NB4 (cell line): Measurements from ENCODE around the gene PCDHGA7.
"Not testable (repeated sequence)": the region's sequence is repeated elsewhere in the genome, so short reads cannot be mapped to it uniquely, and the experiment has no call there.

Experiments
- DNase-seq: peaks from one replicate; pipeline ENCODE4 v3.0.0; 2010; ENCODE audit warnings: low read depth
- H3K4me3 ChIP-seq: one replicate; pipeline ENCODE4 v1.5.1; 2011; ENCODE audit warnings: mild to moderate bottlenecking, low read depth, low read length, moderate library complexity
- MYC ChIP-seq: IDR thresholded peaks from 2 replicates; pipeline ENCODE4 v1.6.1; 2011; ENCODE audit warnings: low read depth, low read length
- POLR2A ChIP-seq: IDR thresholded peaks from 2 replicates; pipeline ENCODE4 v1.6.1; 2011; ENCODE audit warnings: mild to moderate bottlenecking; ENCODE audit not compliant: insufficient read length; ENCODE audit errors: extremely low read depth
- TF ChIP-seq, protein P1 (sequence below): IDR thresholded peaks from 2 replicates; pipeline ENCODE4 v1.6.1; 2011; ENCODE audit warnings: low read depth, low read length
- TF ChIP-seq, protein P2 (sequence below): IDR thresholded peaks from one replicate; pipeline ENCODE4 v1.5.1; 2012; ENCODE audit warnings: low read depth, low read length

The PCDHGA7 gene

DNA sequence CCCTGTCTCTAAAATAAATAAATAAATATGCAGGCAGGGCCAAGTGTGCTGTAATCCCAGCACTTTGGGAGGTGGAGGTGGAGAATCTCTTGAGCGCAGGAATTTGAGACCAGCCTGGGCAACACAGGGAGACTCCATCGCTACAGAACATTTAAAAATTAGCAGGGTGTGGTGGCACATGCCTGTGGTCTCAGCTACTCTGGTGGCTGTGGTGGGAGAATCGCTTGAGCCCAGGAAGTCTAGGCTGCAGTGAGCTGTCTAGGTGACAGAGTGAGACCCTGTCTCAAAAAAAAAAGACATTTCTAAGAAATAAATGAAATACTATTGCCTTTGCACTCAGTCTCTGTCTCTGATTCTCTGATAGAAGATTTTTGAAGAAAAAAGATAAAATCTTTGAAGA, 29.0 kb downstream of the PCDHGA7 start:
- TF ChIP-seq, protein P1, sequence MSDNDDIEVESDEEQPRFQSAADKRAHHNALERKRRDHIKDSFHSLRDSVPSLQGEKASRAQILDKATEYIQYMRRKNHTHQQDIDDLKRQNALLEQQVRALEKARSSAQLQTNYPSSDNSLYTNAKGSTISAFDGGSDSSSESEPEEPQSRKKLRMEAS = no peak
- TF ChIP-seq MYC (no peak), POLR2A (no peak)
- TF ChIP-seq, protein P2, sequence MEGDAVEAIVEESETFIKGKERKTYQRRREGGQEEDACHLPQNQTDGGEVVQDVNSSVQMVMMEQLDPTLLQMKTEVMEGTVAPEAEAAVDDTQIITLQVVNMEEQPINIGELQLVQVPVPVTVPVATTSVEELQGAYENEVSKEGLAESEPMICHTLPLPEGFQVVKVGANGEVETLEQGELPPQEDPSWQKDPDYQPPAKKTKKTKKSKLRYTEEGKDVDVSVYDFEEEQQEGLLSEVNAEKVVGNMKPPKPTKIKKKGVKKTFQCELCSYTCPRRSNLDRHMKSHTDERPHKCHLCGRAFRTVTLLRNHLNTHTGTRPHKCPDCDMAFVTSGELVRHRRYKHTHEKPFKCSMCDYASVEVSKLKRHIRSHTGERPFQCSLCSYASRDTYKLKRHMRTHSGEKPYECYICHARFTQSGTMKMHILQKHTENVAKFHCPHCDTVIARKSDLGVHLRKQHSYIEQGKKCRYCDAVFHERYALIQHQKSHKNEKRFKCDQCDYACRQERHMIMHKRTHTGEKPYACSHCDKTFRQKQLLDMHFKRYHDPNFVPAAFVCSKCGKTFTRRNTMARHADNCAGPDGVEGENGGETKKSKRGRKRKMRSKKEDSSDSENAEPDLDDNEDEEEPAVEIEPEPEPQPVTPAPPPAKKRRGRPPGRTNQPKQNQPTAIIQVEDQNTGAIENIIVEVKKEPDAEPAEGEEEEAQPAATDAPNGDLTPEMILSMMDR = no peak
- H3K4me3 ChIP-seq = no peak overlapping the region
- DNase-seq = no peak

DNA sequence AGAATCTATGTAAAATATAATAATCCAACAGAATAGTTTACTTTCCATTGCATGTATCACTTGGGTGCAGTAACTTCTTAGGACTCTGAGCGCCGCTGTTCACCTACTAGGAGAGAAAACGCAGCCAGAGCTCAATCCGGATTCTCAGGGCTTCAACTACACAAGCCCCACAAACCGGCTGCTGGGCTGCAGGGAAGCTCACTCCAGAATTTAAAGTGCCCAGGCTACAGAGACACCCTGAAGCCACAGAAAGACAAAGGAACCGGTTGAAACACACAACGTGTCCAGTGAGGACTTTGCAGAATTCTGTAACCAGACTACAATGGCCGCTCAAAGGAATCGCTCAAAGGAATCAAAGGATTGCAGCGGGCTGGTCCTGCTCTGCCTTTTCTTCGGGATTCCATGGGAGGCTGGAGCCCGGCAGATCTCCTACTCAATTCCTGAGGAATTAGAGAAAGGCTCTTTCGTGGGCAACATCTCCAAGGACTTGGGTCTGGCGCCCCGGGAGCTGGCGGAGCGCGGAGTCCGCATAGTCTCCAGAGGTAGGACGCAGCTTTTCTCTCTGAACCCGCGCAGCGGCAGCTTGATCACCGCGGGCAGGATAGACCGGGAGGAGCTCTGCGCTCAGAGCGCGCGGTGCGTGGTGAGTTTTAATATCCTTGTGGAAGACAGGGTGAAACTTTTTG, 30.5 kb downstream of the PCDHGA7 start, which contains the start of gene PCDHGA10:
PCDHGA10 (plus strand) TSS at position 134 of the 686 bp plus-strand sequence; CDS start at position 323, 189 bp downstream.
- TF ChIP-seq, protein P2 = peak; percentile 85
- TF ChIP-seq, protein P1 = no peak
- peak within 1 kb of the TSS; percentile 64 for H3K4me3 ChIP-seq
- DNase-seq = peak; percentile 82

DNA sequence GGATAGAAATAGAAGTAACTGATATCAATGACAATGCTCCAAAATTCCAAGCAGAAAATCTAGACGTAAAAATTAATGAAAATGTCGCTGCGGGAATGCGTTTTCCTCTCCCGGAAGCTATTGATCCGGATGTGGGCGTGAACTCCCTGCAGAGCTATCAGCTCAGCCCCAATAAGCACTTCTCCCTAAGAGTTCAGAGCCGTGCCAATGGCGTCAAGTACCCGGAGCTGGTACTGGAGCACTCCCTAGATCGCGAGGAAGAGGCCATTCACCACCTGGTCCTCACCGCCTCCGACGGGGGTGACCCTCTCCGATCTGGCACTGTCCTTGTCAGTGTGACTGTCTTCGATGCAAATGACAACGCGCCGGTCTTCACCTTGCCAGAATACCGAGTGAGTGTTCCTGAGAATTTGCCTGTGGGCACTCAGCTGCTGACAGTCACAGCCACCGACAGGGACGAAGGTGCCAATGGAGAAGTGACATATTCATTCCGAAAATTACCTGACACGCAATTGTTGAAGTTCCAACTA, 31.1 kb downstream of the PCDHGA7 start:
- no peak for TF ChIP-seq POLR2A
- TF ChIP-seq MYC = no peak
- TF ChIP-seq, protein P2 = no peak
- TF ChIP-seq, protein P1 = no peak
- no peak for DNase-seq
- H3K4me3 ChIP-seq = peak overlapping the region; percentile 64

DNA sequence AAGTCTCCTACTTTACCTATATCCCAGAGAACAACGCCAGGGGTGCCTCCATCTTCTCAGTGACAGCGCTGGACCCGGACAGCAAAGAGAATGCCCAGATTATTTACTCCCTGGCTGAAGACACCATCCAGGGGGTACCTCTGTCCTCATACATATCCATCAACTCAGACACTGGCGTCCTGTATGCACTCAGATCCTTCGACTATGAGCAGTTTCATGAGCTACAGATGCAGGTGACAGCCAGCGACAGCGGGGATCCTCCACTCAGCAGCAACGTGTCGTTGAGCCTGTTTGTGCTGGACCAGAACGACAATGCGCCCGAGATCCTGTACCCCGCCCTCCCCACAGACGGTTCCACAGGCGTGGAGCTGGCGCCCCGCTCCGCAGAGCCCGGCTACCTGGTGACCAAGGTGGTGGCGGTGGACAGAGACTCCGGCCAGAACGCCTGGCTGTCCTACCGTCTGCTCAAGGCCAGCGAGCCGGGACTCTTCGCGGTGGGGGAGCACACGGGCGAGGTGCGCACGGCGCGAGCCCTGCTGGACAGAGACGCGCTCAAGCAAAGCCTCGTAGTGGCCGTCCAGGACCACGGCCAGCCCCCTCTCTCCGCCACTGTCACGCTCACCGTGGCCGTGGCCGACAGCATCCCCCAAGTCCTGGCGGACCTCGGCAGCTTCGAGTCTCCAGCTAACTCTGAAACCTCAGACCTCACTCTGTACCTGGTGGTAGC, 32.2 kb downstream of the PCDHGA7 start:
- H3K4me3 ChIP-seq, DNase-seq: not testable (repeated sequence)

DNA sequence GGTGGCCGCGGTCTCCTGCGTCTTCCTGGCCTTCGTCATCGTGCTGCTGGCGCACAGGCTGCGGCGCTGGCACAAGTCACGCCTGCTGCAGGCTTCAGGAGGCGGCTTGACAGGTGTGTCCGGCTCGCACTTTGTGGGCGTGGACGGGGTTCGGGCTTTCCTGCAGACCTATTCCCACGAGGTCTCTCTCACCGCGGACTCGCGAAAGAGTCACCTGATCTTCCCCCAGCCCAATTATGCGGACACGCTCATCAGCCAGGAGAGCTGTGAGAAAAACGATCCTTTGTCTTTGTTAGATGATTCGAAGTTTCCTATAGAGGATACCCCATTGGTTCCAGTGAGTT, 32.7 kb downstream of the PCDHGA7 start:
- H3K4me3 ChIP-seq, DNase-seq: not testable (repeated sequence)

DNA sequence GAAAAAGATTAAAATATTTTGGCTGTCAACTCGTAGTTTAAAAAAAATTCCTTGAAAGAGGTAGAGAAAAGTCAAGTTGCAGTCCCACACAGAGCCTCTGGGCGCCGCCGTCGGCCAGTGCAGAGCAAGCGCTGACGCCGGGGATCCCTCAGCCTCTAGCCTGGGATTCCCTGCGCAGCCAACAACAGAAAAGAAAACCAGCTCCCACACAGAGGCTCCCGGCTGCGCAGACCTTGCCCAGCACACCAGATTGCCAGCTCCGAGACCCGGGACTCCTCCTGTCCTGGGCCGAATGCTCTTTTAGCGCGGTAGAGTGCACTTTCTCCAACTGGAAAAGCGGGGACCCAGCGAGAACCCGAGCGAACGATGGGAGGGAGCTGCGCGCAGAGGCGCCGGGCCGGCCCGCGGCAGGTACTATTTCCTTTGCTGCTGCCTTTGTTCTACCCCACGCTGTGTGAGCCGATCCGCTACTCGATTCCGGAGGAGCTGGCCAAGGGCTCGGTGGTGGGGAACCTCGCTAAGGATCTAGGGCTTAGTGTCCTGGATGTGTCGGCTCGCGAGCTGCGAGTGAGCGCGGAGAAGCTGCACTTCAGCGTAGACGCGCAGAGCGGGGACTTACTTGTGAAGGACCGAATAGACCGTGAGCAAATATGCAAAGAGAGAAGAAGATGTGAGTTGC, 35.1 kb downstream of the PCDHGA7 start, which contains the start of gene PCDHGB7:
PCDHGB7 (plus strand) TSS at position 184 of the 679 bp plus-strand sequence; CDS start at position 367, 183 bp downstream.
- peak; percentile 81 for DNase-seq
- peak within 1 kb of the TSS; percentile 11 for H3K4me3 ChIP-seq
- TF ChIP-seq, protein P2 = peak; percentile 82
